Sigmoid colon (tissue), 7 donors: ENCODE measurements around the gene CFC1. TPM values are rescaled to one million over a fixed set of nuclear protein-coding genes. Genes with fewer than 3 reads are reported as not detected.
A peak's percentile ranks its signal among the peaks of the same experiment; 100 is the strongest.
"Not testable (repeated sequence)": the region's sequence is repeated elsewhere in the genome, so short reads cannot be mapped to it uniquely, and the experiment has no call there.

Source experiments
- DNase-seq: peaks from one replicate; pipeline ENCODE4 v3.0.0-alpha.2; 2019
- H3K27ac ChIP-seq, 4 donors: fragments of 200-600 bp; sonication (generic); one replicate each; pipeline ENCODE4 v1.5.1; 2016 to 2019; ENCODE audit warnings: mild to moderate bottlenecking in 1 of 4
- H3K27me3 ChIP-seq, 3 donors: fragments of 200-600 bp; sonication (generic); one replicate each; pipeline ENCODE4 v1.5.1; 2019; ENCODE audit warnings: mild to moderate bottlenecking in 1 of 3
- H3K36me3 ChIP-seq, 4 donors: fragments of 200-600 bp; sonication (generic); one replicate each; pipeline ENCODE4 v1.5.1; 2016 to 2019
- H3K4me1 ChIP-seq, 4 donors: fragments of 200-600 bp; sonication (generic); one replicate each; pipeline ENCODE4 v1.5.1; 2017 to 2019
- H3K4me3 ChIP-seq, 4 donors: fragments of 200-600 bp; sonication (generic); one replicate each; pipeline ENCODE4 v1.5.1; 2017 to 2019; ENCODE audit warnings: mild to moderate bottlenecking in 2 of 4, moderate library complexity in 1 of 4
- H3K9me3 ChIP-seq, 4 donors: fragments of 200-600 bp in 3 of 4; sonication (generic) in 3 of 4; one replicate each; pipeline versions ENCODE4 v1.5.1 to v1.6.1; 2013 to 2019
- WGBS, 2 donors: extraction: QIAGEN DNeasy Blood & Tissue Kit; methylation state at CpG; one replicate each; pipeline ENCODE4 v1.1.7; 2013; 5-methylcytosine and 5-hydroxymethylcytosine counted together
- intact Hi-C: fragments of 100-400 bp; cut with DNase I; formaldehyde crosslinking; loops from one replicate; pipeline ENCODE4 v1.15.1; 2023
- polyA plus RNA-seq, 3 donors: library from polyadenylated mRNA; stranded (reverse); fragments of 200-250 nt; gene quantifications; one replicate each; pipeline ENCODE4 v1.2.3, GENCODE V29; 2013
- total RNA-seq, 4 donors: library from RNA; depleted of rRNA; stranded (reverse); fragments of >200 nt; gene quantifications; one replicate each; pipeline ENCODE4 v1.1.0, GENCODE V29; 2016
- donor health status: healthy with polysubstance abuse.
- donor health status: Bipolar disorder and iron deficiency.
- donor health status: healthy.

Gene CFC1
- total and polyA plus RNA-seq, 7 donors: 0.29 to 0.69 TPM; not detected in 5

DNA sequence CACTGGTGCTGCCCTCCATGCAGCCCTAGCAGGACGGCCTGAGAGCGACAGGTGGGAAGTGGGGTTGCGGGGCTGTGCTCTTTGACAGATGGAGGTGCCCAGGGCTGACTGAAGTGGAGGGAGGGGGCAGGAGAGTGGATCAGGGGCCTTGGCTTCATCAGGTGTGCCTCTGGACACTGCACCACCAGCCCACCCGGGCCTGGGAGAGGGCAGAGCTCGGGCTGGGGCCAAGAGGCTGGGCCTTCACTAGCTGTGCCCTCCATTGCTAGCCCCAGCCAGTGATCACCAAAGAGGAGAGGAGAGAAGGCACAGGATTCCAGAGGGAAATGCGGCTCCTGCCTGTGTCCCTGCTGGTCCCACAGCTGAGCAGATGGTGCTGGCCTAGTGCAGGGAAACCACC, 2.6 kb downstream of the CFC1 start:
- H3K9me3 ChIP-seq, intact Hi-C loops, DNase-seq: not testable (repeated sequence)

GRCh38 chr2:130594011-130594410, 5.4 kb downstream of the CFC1 start:
- DNase-seq, H3K4me3 ChIP-seq, H3K9me3 ChIP-seq, H3K27me3 ChIP-seq, H3K27ac ChIP-seq, H3K36me3 ChIP-seq, H3K4me1 ChIP-seq, intact Hi-C loops: not testable (repeated sequence)
- WGBS, 2 donors: 82 to 89% methylated on average over 2 of the region's 4 CpGs

More for the DNA sequence above, 2.6 kb downstream of the CFC1 start:
- H3K27me3 ChIP-seq, H3K27ac ChIP-seq, H3K4me1 ChIP-seq, H3K36me3 ChIP-seq, H3K4me3 ChIP-seq: not testable (repeated sequence)
- WGBS, 2 donors: 73 to 86% methylated on average over 2 of the region's 6 CpGs

- intact Hi-C loops, DNase-seq: not testable (repeated sequence)
Observed at GRCh38 chr2:130592791-130593414, 6.5 kb downstream of the CFC1 start.

GRCh38 chr2:130590842-130591359, 8.5 kb downstream of the CFC1 start:
- WGBS, 2 donors: 43 to 70% methylated on average over 5 of the region's 7 CpGs
- H3K4me3 ChIP-seq, intact Hi-C loops, H3K9me3 ChIP-seq, H3K27me3 ChIP-seq, DNase-seq, H3K4me1 ChIP-seq, H3K36me3 ChIP-seq, H3K27ac ChIP-seq: not testable (repeated sequence)

More at GRCh38 chr2:130592791-130593414, 6.5 kb downstream of the CFC1 start:
- H3K4me1 ChIP-seq, H3K9me3 ChIP-seq, H3K4me3 ChIP-seq, H3K36me3 ChIP-seq, H3K27me3 ChIP-seq, H3K27ac ChIP-seq: not testable (repeated sequence)
- WGBS, 2 donors: 39 to 71% methylated on average over 7 to 8 of the region's 40 CpGs

DNA sequence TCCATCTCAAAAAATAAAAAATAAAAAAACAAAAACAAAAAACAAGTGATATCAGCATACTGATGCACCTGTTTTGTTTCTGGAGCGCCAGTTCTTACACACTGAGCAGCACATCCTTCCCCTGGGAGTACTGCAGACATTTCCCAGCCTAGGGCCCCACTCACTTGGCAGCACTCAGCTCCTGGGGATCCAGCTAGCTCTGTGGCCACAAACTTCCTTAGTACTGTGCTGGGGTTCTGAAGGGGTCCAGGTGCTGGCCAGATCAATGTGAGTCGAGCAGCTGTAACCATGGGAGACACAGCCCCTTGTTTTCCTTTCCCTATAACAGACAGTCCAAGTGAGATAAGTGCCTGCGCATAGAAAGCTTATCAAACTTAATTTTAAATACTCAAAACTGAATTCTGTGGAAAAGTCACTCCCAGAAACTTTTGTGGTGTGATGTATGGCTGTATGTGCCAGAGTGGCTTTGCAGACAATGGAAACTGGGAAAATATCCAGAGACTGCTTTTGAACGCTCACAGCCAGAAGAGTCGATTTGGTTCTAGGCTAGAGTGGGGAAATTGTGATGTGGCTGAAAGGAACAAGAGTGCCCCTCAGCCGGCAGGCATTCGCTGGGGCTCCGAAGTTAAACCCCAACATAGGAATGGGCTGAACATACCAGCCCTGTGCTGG, 9.1 kb downstream of the CFC1 start:
- DNase-seq, H3K4me3 ChIP-seq, H3K27ac ChIP-seq, intact Hi-C loops, H3K27me3 ChIP-seq, H3K9me3 ChIP-seq, H3K36me3 ChIP-seq, H3K4me1 ChIP-seq: not testable (repeated sequence)
- WGBS, 2 donors: 47 to 79% methylated on average over 5 of the region's 8 CpGs

DNA sequence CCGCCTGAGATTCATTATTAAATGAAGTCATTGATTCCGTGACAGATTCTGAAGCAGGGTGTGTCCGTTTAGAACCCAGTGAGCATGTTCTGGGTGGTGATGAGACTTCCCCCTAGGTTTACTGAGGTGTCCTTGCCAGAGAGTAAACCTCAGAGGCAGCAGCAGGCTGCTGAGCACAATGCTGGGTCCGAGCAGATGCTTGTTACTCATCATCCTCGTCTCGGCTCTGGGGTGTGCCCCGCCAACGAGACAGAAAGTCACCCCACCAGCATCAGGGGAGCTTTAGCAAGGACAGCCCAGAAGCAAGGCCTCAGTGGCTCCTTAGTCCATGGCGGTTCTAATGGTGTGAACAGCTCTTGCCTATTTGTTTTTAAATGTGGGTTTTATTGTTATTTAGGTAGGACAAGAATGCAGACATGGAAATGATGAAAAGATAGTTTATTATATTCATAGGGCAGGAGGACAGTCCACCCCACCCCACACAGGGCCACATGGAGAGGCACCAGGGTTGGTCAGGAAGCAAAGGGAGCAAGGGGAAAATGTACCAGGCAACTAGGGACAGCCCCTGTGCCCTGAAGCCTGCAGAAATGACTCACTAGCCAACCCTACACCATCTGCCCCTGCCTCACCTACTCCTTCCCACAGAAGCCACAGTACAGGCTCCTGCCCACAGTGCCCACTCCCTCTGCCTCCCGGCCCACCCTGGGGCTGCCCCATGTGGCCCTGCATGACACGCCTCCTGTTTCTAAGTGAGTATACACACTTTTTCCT, 10.5 kb downstream of the CFC1 start:
- DNase-seq, H3K27me3 ChIP-seq, H3K27ac ChIP-seq, H3K36me3 ChIP-seq, H3K4me3 ChIP-seq, H3K9me3 ChIP-seq, intact Hi-C loops, H3K4me1 ChIP-seq: not testable (repeated sequence)
- no CpG with 5 or more reads among the region's 11 CpGs for WGBS, 2 donors

GRCh38 chr2:130584726-130585125, 14.6 kb downstream of the CFC1 start:
- 94 to 97% methylated on average over 2 of the region's 4 CpGs for WGBS, 2 donors
- DNase-seq, H3K4me1 ChIP-seq, H3K27me3 ChIP-seq, H3K27ac ChIP-seq, H3K36me3 ChIP-seq, intact Hi-C loops, H3K9me3 ChIP-seq, H3K4me3 ChIP-seq: not testable (repeated sequence)

- H3K27ac ChIP-seq, intact Hi-C loops, DNase-seq, H3K9me3 ChIP-seq, H3K36me3 ChIP-seq, H3K4me1 ChIP-seq, H3K4me3 ChIP-seq, H3K27me3 ChIP-seq: not testable (repeated sequence)
- WGBS, 2 donors: 23 to 60% methylated on average over 4 of the region's 7 CpGs
Observed at GRCh38 chr2:130583582-130583981, 15.8 kb downstream of the CFC1 start.

DNA sequence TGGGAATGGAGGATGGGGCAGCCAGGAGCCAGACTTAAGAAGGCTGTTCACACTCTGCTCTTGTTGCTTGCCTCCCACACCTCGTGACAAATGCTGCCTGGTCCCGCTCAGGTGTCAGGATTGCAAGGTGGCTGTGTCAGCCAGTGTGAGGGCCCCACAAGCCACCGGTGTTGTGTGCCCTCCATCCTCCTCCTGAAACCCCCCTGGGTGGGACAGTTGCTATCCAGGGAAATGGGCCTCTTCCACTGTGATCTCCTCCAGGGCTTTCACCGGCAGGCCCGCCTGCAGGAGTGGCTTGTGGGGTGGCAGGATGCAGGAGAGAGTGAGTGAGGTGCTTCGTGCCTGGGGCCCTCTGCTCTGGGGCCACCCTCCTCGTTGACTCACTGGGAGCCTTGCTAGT, 16.4 kb downstream of the CFC1 start:
- H3K4me1 ChIP-seq, H3K27ac ChIP-seq, H3K27me3 ChIP-seq, H3K9me3 ChIP-seq, H3K36me3 ChIP-seq, intact Hi-C loops, H3K4me3 ChIP-seq: not testable (repeated sequence)
- peak; percentile 54 for DNase-seq
- 82 to 95% methylated on average over 3 of the region's 7 CpGs for WGBS, 2 donors

DNA sequence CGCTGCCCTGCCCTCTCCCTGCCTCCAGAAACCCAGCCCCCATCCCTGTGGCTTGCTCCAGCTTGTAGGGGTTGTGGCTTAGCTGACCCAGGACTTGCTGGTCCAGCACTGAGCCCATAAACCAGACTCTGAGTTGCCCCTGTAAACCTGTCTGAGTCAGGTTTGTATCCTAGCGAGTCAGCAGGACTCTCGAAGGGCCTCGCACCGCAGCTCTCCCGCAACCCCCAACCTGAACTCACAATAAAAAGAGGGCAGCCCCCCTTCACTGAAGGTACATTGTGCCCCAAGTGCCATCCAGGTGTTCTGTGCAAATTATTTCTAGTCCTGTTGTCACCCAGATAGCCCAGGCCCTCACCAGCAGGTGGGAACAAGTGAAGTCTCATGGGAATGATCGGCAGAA, 17.9 kb downstream of the CFC1 start:
- intact Hi-C loops, H3K9me3 ChIP-seq, H3K27ac ChIP-seq, H3K27me3 ChIP-seq, H3K36me3 ChIP-seq, DNase-seq, H3K4me1 ChIP-seq, H3K4me3 ChIP-seq: not testable (repeated sequence)
- 92 to 94% methylated on average over 6 of the region's 7 CpGs for WGBS, 2 donors

GRCh38 chr2:130579121-130579520, 20.3 kb downstream of the CFC1 start:
- H3K36me3 ChIP-seq, H3K4me1 ChIP-seq, intact Hi-C loops, H3K27ac ChIP-seq, H3K4me3 ChIP-seq, H3K9me3 ChIP-seq, H3K27me3 ChIP-seq: not testable (repeated sequence)
- WGBS, 2 donors: 87 to 94% methylated on average over 5 of the region's 7 CpGs
- DNase-seq: peak; percentile 37

DNA sequence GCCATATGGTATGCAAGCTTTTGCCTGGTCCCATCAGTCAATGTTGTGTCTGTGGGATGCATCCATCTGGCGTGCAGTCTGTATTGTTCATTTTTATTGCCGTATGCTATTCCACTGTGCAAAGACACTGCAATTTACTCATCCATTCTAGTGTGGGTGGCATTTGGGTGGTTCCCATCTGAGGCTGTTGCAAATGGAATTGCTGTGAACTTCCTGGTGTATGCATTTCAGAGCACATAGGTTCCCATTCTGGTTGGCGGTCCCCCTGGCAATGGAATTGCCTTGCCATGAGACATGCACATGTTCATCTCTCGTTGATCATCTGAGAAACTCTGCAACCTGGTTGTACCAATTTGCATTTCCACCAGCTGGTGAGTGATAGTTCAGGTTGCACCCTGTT, 21.8 kb downstream of the CFC1 start:
- H3K27ac ChIP-seq, H3K4me3 ChIP-seq, H3K4me1 ChIP-seq, intact Hi-C loops, H3K9me3 ChIP-seq, DNase-seq, H3K36me3 ChIP-seq, H3K27me3 ChIP-seq: not testable (repeated sequence)
- no CpG with 5 or more reads among the region's 4 CpGs for WGBS, 2 donors
